ENCODE data around the gene ZRANB1.

DNA sequence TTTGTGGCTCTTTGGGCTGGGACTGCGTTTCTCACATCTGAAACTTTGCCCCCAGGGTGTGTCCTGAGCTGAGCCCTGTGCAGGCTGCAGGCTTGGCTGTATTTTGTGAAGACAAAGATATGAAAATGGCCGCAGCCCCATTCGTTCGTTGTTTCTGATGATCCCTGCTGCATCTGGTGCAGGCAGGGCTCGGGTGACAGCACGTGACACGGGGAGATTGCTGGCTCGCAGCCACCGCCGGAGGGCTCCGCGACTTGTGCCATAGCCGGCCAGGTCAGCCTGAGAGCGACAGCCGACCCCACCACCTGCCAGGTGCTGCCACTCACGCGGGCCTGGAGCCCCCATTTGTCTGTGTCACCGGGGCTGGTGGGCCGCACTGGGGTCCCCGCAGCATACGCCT, 81.3 kb downstream of the ZRANB1 start:
- TF ChIP-seq, protein P1, sequence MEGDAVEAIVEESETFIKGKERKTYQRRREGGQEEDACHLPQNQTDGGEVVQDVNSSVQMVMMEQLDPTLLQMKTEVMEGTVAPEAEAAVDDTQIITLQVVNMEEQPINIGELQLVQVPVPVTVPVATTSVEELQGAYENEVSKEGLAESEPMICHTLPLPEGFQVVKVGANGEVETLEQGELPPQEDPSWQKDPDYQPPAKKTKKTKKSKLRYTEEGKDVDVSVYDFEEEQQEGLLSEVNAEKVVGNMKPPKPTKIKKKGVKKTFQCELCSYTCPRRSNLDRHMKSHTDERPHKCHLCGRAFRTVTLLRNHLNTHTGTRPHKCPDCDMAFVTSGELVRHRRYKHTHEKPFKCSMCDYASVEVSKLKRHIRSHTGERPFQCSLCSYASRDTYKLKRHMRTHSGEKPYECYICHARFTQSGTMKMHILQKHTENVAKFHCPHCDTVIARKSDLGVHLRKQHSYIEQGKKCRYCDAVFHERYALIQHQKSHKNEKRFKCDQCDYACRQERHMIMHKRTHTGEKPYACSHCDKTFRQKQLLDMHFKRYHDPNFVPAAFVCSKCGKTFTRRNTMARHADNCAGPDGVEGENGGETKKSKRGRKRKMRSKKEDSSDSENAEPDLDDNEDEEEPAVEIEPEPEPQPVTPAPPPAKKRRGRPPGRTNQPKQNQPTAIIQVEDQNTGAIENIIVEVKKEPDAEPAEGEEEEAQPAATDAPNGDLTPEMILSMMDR (conservative IDR thresholded peaks at IDR 0.05) = no peak
- no peak for TF ChIP-seq ZFX (IDR thresholded peaks at IDR 0.05)

Measured in C4-2B (cell line).